Kidney (tissue), 14 donors: Measurements from ENCODE around the gene VSX2. TPM values are rescaled to one million over a fixed set of nuclear protein-coding genes. Genes with fewer than 3 reads are reported as not detected.
A peak's percentile ranks its signal among the peaks of the same experiment; 100 is the strongest.

Experiments used
- DNase-seq, 5 donors: peaks; one replicate each; pipeline ENCODE4 v3.0.0-alpha.2; 2013 to 2020
- FAIRE-seq: peaks from 2 replicates; lab custom pipeline; 2012; peaks lifted over from hg19 to GRCh38; lab: Jason Lieb, UNC
- H3K27ac ChIP-seq, 2 donors: one replicate each; pipeline ENCODE4 v1.7.0; 2013; ENCODE audit warnings: low read depth in 2 of 2, low read length in 2 of 2, inconsistent platforms in 1 of 2
- H3K27me3 ChIP-seq: one replicate; pipeline ENCODE4 v1.7.1; 2013; ENCODE audit warnings: low read length, inconsistent platforms; ENCODE audit not compliant: control insufficient read depth, insufficient read depth
- H3K36me3 ChIP-seq, 3 donors: one replicate each; pipeline versions ENCODE4 v1.7.0 to v1.7.1; 2013; ENCODE audit warnings: low read length in 3 of 3, control low read depth in 1 of 3, inconsistent platforms in 1 of 3; ENCODE audit not compliant: insufficient read depth in 3 of 3, control insufficient read depth in 2 of 3
- H3K4me1 ChIP-seq, 3 donors: one replicate each; pipeline versions ENCODE4 v1.7.0 to v1.7.1; 2013; ENCODE audit warnings: low read length in 3 of 3, inconsistent platforms in 1 of 3, low read depth in 1 of 3; ENCODE audit not compliant: control insufficient read depth in 2 of 3, insufficient read depth in 2 of 3
- H3K4me3 ChIP-seq, 3 donors: one replicate each; pipeline versions ENCODE4 v1.7.0 to v1.8.1; 2013; ENCODE audit warnings: low read length in 3 of 3, control low read depth in 1 of 3, inconsistent platforms in 1 of 3
- H3K9ac ChIP-seq, 3 donors: one replicate each; pipeline versions ENCODE4 v1.7.0 to v1.7.1; 2013; ENCODE audit warnings: low read length in 3 of 3, control low read depth in 1 of 3, inconsistent platforms in 1 of 3
- H3K9me3 ChIP-seq, 3 donors: one replicate each; pipeline versions ENCODE4 v1.7.0 to v1.7.1; 2013; ENCODE audit warnings: low read length in 3 of 3, control low read depth in 1 of 3, inconsistent platforms in 1 of 3; ENCODE audit not compliant: control insufficient read depth in 2 of 3, insufficient read depth in 1 of 3
- intact Hi-C: fragments of 100-400 bp; cut with DNase I; formaldehyde crosslinking; loops from one replicate; pipeline ENCODE4 v1.11.1; 2022
- polyA plus RNA-seq: library from polyadenylated mRNA; stranded (reverse); fragments of 350-450 nt; fragmentation: Illumina TruSeq; extraction: RNeasy Lipid Tissue Mini Kit (QIAGEN cat#74804); gene quantifications from one replicate; pipeline ENCODE4 v1.2.3, GENCODE V29; 2014; ENCODE audit warnings: low read depth, low replicate concordance; ENCODE audit not compliant: insufficient read depth
- total RNA-seq: library from RNA; stranded (reverse); fragmentation: NEBNext Ultra II Directional; extraction: Animal tissue kit (Norgen Biotek cat#: 25700); gene quantifications from one replicate; pipeline ENCODE4 v1.2.1, GENCODE V29; 2021
- TF ChIP-seq, protein P1 (sequence below): IDR thresholded peaks from 3 replicates; pipeline ENCODE4 v1.5.1; 2012; ENCODE audit warnings: mild to moderate bottlenecking, moderate library complexity, borderline replicate concordance; ENCODE audit not compliant: insufficient read depth; ENCODE audit errors: extremely low read depth
- donor health status: control.
- donor health status: control.
- donor health status: control.
- donor health status: control.
- donor health status: control.
- donor health status: DM: yes; HTN: yes; CAD: no.
- donor health status: Normal renal cell carcinoma (clear cell type).

The VSX2 gene
- total and polyA plus RNA-seq, 2 donors from 2014 or later, result not detected

DNA sequence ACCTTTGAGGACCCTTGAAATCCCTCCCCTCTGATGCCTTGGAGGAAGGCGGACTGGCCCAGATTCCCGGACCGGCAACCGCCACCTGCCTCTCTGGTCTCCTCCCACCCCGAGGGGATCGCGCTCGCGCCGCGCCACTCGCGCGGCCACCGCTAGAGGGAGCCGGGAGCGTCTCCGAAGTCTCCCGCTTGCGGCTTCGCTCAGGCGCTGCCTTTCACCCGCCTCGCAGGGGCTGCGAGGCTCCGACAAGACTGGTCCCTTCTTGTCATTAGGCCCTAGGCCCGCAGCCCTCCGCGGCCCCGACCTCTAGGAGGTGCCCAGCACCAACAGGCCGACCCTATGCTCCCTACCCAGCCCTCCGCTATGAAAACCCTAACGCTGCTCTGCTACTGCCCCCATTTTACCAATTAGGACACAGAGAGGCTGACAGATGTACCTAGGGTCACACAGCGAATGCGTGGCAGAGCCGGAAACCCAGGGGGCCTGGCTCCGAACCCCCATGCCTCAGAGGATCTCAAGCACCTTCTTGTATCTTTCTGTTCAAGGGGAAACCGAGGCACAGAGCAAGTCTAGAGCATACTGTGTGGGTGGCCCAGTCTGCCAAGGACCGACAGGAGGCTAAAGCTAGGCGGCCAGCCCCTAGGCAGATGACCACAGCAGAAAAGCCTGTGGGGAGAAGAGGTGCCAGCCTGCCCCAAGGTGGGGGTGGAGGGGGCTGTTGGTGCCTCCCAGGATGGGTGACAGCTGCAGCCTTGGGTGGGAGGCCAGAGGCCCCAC, 21.4 kb upstream of the VSX2 start:
- Histone ChIP-seq H3K4me3 (peak overlapping the region in 1 of 3 donors; percentile 35), H3K27ac (no peak overlapping the region), H3K4me1 (peaks cover 0 to 2% (median 0%) of the 10 kb centered on the region in 3 donors), H3K9ac (no peak overlapping the region), H3K36me3 (no peaks in the 10 kb centered on the region), H3K9me3 (no peaks in the 10 kb centered on the region), H3K27me3 (no peaks in the 10 kb centered on the region)
- FAIRE-seq (no peak), DNase-seq (peak; percentile 74 to 87 (median 82))
- TF ChIP-seq, protein P1, sequence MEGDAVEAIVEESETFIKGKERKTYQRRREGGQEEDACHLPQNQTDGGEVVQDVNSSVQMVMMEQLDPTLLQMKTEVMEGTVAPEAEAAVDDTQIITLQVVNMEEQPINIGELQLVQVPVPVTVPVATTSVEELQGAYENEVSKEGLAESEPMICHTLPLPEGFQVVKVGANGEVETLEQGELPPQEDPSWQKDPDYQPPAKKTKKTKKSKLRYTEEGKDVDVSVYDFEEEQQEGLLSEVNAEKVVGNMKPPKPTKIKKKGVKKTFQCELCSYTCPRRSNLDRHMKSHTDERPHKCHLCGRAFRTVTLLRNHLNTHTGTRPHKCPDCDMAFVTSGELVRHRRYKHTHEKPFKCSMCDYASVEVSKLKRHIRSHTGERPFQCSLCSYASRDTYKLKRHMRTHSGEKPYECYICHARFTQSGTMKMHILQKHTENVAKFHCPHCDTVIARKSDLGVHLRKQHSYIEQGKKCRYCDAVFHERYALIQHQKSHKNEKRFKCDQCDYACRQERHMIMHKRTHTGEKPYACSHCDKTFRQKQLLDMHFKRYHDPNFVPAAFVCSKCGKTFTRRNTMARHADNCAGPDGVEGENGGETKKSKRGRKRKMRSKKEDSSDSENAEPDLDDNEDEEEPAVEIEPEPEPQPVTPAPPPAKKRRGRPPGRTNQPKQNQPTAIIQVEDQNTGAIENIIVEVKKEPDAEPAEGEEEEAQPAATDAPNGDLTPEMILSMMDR, result peak; percentile 76
- intact Hi-C loops, result no loop called here

DNA sequence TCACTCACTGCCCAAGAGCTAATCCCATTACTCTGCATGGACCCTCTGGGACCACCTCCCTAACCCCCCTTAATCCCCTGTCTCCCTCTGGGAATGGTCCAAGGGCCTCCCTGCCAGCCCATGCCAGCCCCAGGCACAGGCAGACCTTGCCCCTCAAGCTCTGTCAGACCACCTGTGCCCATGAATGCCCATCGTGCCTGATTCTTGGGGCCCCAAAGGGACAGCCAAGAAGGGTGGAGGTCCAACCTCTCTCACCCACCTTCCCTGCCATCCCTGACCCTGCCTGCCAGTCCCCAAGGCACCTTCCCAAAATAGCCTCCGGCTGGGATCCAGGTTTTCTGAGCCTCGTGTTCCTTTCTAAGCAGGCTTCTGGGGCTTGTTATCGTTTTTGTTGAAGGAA, 20.8 kb upstream of the VSX2 start:
- FAIRE-seq, result no peak
- no peak for DNase-seq
- intact Hi-C loops, result no loop called here
- H3K4me1 ChIP-seq, result peaks cover 0 to 2% (median 0%) of the 10 kb centered on the region in 3 donors
- no peaks in the 10 kb centered on the region for H3K27me3 ChIP-seq
- TF ChIP-seq, protein P1, result no peak
- no peak overlapping the region for H3K27ac ChIP-seq
- H3K9me3 ChIP-seq, result no peaks in the 10 kb centered on the region
- H3K4me3 ChIP-seq, result no peak overlapping the region
- H3K36me3 ChIP-seq, result no peaks in the 10 kb centered on the region
- no peak overlapping the region for H3K9ac ChIP-seq

DNA sequence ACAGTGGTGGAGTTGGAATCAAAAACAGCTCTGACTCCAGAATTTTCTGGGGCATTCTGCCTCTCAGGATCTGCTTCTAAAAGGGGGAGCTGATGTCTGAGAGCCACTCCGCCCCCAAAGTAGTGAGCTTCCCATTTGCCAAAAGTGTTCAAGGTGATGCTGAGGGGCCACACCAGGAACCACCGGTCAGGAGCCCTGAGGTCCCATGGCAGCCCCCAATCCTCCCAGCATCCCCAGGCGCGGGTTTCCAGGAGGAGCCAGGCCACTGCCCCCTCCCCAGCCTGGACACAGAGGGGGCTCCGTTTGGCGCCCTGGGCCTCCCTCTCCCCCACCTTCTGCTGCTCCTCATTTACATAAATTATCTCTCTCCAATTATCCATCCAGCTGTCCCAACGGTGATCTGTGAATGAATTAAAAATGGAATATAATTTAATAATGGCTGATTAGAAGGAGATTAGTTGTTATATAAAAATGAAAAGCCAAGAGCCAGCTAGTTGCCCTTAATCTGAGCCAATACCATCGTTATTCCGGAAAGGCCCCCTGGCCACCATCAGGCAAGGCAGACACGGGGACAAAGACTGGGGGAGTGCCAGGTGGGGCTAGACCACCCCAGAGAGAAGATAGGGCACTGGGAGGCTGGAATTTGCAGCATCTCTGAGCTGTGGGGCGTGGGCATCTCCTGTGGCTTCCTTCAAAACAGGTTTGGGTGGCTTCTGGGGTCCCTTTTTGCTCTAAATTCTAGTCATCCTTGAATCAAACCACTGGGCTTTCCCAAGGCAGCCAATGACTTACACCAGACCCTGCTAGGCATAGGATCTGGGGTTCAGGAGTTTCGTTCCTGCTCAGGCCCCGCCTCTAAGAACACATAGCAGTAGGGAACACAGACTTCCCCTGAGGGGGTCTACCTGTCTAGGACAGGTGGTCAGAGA, 19.7 kb upstream of the VSX2 start:
- no peak for FAIRE-seq

More for the DNA sequence above, 19.7 kb upstream of the VSX2 start:
- DNase-seq, result no peak
- no peak overlapping the region for H3K27ac ChIP-seq
- H3K9me3 ChIP-seq, result no peaks in the 10 kb centered on the region
- TF ChIP-seq, protein P1, result no peak
- intact Hi-C loops, result no loop called here
- H3K9ac ChIP-seq, result no peak overlapping the region
- peaks cover 0 to 2% (median 0%) of the 10 kb centered on the region in 3 donors for H3K4me1 ChIP-seq
- no peaks in the 10 kb centered on the region for H3K27me3 ChIP-seq
- H3K4me3 ChIP-seq, result no peak overlapping the region
- H3K36me3 ChIP-seq, result no peaks in the 10 kb centered on the region
